Mucosa of stomach (tissue), 1 donor: ENCODE results near the gene ENHO.

Source experiments
- H3K27me3 ChIP-seq: one replicate; pipeline ENCODE4 v1.7.0; 2013; ENCODE audit warnings: mild to moderate bottlenecking, low read length; ENCODE audit not compliant: control insufficient read depth, insufficient read depth
- H3K36me3 ChIP-seq: one replicate; pipeline ENCODE4 v1.7.0; 2013; ENCODE audit warnings: low read length; ENCODE audit not compliant: control insufficient read depth, insufficient read depth
- H3K4me1 ChIP-seq: one replicate; pipeline ENCODE4 v1.7.0; 2013; ENCODE audit warnings: mild to moderate bottlenecking, low read length; ENCODE audit not compliant: control insufficient read depth, insufficient read depth
- H3K4me3 ChIP-seq: one replicate; pipeline ENCODE4 v1.7.0; 2013; ENCODE audit warnings: low read length
- H3K9ac ChIP-seq: one replicate; pipeline ENCODE4 v1.7.0; 2013; ENCODE audit warnings: mild to moderate bottlenecking, low read length, moderate library complexity
- H3K9me3 ChIP-seq: one replicate; pipeline ENCODE4 v1.7.0; 2013; ENCODE audit warnings: mild to moderate bottlenecking, low read length, moderate library complexity; ENCODE audit not compliant: control insufficient read depth
- donor health status: Pancreatic carcinoma.

Gene ENHO

GRCh38 chr9:34562135-34562745, 39.5 kb upstream of the ENHO start:
- peaks cover 40% of the 10 kb centered on the region for H3K27me3 ChIP-seq
- H3K4me1 ChIP-seq = peaks cover 21% of the 10 kb centered on the region
- H3K9ac ChIP-seq = no peak overlapping the region
- no peak overlapping the region for H3K4me3 ChIP-seq
- no peaks in the 10 kb centered on the region for H3K9me3 ChIP-seq
- no peaks in the 10 kb centered on the region for H3K36me3 ChIP-seq

GRCh38 chr9:34560599-34561214, 37.9 kb upstream of the ENHO start:
- Histone ChIP-seq H3K9ac (no peak overlapping the region), H3K9me3 (no peaks in the 10 kb centered on the region), H3K27me3 (peaks cover 28% of the 10 kb centered on the region), H3K36me3 (no peaks in the 10 kb centered on the region), H3K4me1 (peaks cover 21% of the 10 kb centered on the region), H3K4me3 (no peak overlapping the region)

GRCh38 chr9:34559624-34560455, 37.0 kb upstream of the ENHO start:
- H3K36me3 ChIP-seq = no peaks in the 10 kb centered on the region
- H3K9me3 ChIP-seq = no peaks in the 10 kb centered on the region
- no peak overlapping the region for H3K9ac ChIP-seq
- H3K27me3 ChIP-seq = peaks cover 23% of the 10 kb centered on the region
- H3K4me1 ChIP-seq = peaks cover 21% of the 10 kb centered on the region
- no peak overlapping the region for H3K4me3 ChIP-seq

GRCh38 chr9:34558919-34559623, 36.3 kb upstream of the ENHO start:
- H3K9ac ChIP-seq = no peak overlapping the region
- no peaks in the 10 kb centered on the region for H3K9me3 ChIP-seq
- peaks cover 23% of the 10 kb centered on the region for H3K27me3 ChIP-seq
- peaks cover 21% of the 10 kb centered on the region for H3K4me1 ChIP-seq
- no peaks in the 10 kb centered on the region for H3K36me3 ChIP-seq
- H3K4me3 ChIP-seq = no peak overlapping the region

GRCh38 chr9:34558364-34558763, 35.6 kb upstream of the ENHO start:
- no peaks in the 10 kb centered on the region for H3K9me3 ChIP-seq
- H3K36me3 ChIP-seq = no peaks in the 10 kb centered on the region
- no peak overlapping the region for H3K9ac ChIP-seq
- H3K4me1 ChIP-seq = peaks cover 21% of the 10 kb centered on the region
- peaks cover 23% of the 10 kb centered on the region for H3K27me3 ChIP-seq
- no peak overlapping the region for H3K4me3 ChIP-seq

- Histone ChIP-seq H3K36me3 (no peaks in the 10 kb centered on the region), H3K27me3 (peaks cover 23% of the 10 kb centered on the region), H3K4me1 (peaks cover 21% of the 10 kb centered on the region), H3K4me3 (no peak overlapping the region), H3K9ac (no peak overlapping the region), H3K9me3 (no peaks in the 10 kb centered on the region)
These were observed 34.9 kb upstream of the ENHO start for GRCh38 chr9:34557426-34558321.

GRCh38 chr9:34556949-34557348, 34.2 kb upstream of the ENHO start:
- H3K9ac ChIP-seq = no peak overlapping the region
- H3K4me1 ChIP-seq = peaks cover 21% of the 10 kb centered on the region
- peaks cover 23% of the 10 kb centered on the region for H3K27me3 ChIP-seq
- no peaks in the 10 kb centered on the region for H3K36me3 ChIP-seq
- no peaks in the 10 kb centered on the region for H3K9me3 ChIP-seq
- no peak overlapping the region for H3K4me3 ChIP-seq

- H3K9ac ChIP-seq = no peak overlapping the region
- H3K36me3 ChIP-seq = no peaks in the 10 kb centered on the region
- H3K27me3 ChIP-seq = peaks cover 23% of the 10 kb centered on the region
- no peak overlapping the region for H3K4me3 ChIP-seq
- H3K9me3 ChIP-seq = no peaks in the 10 kb centered on the region
- peaks cover 16% of the 10 kb centered on the region for H3K4me1 ChIP-seq
These were observed 33.2 kb upstream of the ENHO start for GRCh38 chr9:34555936-34556525.

GRCh38 chr9:34555500-34555899, 32.7 kb upstream of the ENHO start:
- no peaks in the 10 kb centered on the region for H3K36me3 ChIP-seq
- no peak overlapping the region for H3K4me3 ChIP-seq
- peaks cover 10% of the 10 kb centered on the region for H3K4me1 ChIP-seq
- H3K9ac ChIP-seq = no peak overlapping the region
- H3K9me3 ChIP-seq = no peaks in the 10 kb centered on the region
- H3K27me3 ChIP-seq = peaks cover 23% of the 10 kb centered on the region

- no peaks in the 10 kb centered on the region for H3K9me3 ChIP-seq
- no peak overlapping the region for H3K4me3 ChIP-seq
- peaks cover 5% of the 10 kb centered on the region for H3K4me1 ChIP-seq
- no peaks in the 10 kb centered on the region for H3K36me3 ChIP-seq
- H3K27me3 ChIP-seq = peaks cover 23% of the 10 kb centered on the region
- no peak overlapping the region for H3K9ac ChIP-seq
These were observed 32.2 kb upstream of the ENHO start for GRCh38 chr9:34555002-34555348.
